ENCODE results near the gene DDO.

Gene DDO

DNA sequence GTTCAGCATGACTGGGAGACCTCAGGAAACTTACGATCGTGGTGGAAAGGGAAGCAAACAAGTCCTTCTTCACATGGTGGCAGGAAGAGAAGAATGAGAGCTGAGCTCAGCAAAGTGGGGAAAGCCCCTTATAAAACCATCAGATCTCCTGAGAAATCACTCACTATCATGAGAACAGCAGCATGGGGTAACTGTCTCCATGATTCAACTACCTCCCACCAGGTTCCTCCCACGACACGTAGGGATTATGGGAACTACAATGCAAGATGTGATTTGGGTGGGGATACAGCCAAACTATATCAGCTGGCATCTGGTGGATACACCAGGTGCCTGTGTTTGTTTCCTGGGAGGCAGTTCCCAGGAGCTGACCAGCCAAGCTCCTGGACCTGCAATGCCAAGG, 4.9 kb downstream of the DDO start:
- no peak for DNase-seq (ENCODE audit: extremely low read depth, low read depth)
- no peak overlapping the region for H3K4me3 ChIP-seq (replicated peaks; ENCODE audit: low read depth, low read length)
- TF ChIP-seq, protein P1, sequence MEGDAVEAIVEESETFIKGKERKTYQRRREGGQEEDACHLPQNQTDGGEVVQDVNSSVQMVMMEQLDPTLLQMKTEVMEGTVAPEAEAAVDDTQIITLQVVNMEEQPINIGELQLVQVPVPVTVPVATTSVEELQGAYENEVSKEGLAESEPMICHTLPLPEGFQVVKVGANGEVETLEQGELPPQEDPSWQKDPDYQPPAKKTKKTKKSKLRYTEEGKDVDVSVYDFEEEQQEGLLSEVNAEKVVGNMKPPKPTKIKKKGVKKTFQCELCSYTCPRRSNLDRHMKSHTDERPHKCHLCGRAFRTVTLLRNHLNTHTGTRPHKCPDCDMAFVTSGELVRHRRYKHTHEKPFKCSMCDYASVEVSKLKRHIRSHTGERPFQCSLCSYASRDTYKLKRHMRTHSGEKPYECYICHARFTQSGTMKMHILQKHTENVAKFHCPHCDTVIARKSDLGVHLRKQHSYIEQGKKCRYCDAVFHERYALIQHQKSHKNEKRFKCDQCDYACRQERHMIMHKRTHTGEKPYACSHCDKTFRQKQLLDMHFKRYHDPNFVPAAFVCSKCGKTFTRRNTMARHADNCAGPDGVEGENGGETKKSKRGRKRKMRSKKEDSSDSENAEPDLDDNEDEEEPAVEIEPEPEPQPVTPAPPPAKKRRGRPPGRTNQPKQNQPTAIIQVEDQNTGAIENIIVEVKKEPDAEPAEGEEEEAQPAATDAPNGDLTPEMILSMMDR (IDR thresholded peaks at IDR 0.05; ENCODE audit: low read depth, low read length, missing control alignments) = no peak

- TF ChIP-seq, protein P1 (IDR thresholded peaks at IDR 0.05; ENCODE audit: low read depth, low read length, missing control alignments) = no peak
- DNase-seq (ENCODE audit: extremely low read depth, low read depth) = no peak
- H3K4me3 ChIP-seq (replicated peaks; ENCODE audit: low read depth, low read length) = no peak overlapping the region
Measured at GRCh38 chr6:110409794-110410193, 5.6 kb downstream of the DDO start.

DNA sequence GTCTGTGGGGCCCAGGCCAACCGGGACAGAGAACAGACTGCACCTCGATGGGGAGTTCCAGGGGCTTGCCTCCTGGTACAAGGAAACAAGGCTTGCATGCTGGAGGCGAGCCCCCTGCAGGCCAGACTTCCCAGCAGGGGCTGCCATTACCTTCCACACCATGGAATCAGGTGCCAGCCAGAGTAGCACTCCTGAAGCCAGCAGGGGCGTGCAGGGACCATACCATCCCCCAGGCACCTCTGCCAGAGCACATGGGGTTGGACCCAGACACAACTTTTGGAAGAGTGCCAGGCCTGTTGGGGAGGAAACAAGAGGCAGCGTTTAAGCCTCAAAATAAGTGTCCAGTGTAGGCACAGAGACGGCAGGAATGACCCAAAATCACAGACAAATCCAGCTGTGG, 6.5 kb downstream of the DDO start:
- DNase-seq (ENCODE audit: extremely low read depth, low read depth) = no peak
- no peak overlapping the region for H3K4me3 ChIP-seq (replicated peaks; ENCODE audit: low read depth, low read length)
- TF ChIP-seq, protein P1 (IDR thresholded peaks at IDR 0.05; ENCODE audit: low read depth, low read length, missing control alignments) = no peak

- TF ChIP-seq, protein P1 (IDR thresholded peaks at IDR 0.05; ENCODE audit: low read depth, low read length, missing control alignments) = no peak
- no peak for DNase-seq (ENCODE audit: extremely low read depth, low read depth)
- no peak overlapping the region for H3K4me3 ChIP-seq (replicated peaks; ENCODE audit: low read depth, low read length)
Measured at GRCh38 chr6:110404607-110405006, 10.8 kb downstream of the DDO start.

GRCh38 chr6:110401585-110402176, 13.7 kb downstream of the DDO start:
- TF ChIP-seq, protein P1 (IDR thresholded peaks at IDR 0.05; ENCODE audit: low read depth, low read length, missing control alignments) = no peak
- no peak for DNase-seq (ENCODE audit: extremely low read depth, low read depth)

GRCh38 chr6:110400208-110400607, 15.2 kb downstream of the DDO start:
- no peak for DNase-seq (ENCODE audit: extremely low read depth, low read depth)
- TF ChIP-seq, protein P1 (IDR thresholded peaks at IDR 0.05; ENCODE audit: low read depth, low read length, missing control alignments) = no peak
- no peak overlapping the region for H3K4me3 ChIP-seq (replicated peaks; ENCODE audit: low read depth, low read length)

More at GRCh38 chr6:110401585-110402176, 13.7 kb downstream of the DDO start:
- no peak overlapping the region for H3K4me3 ChIP-seq (replicated peaks; ENCODE audit: low read depth, low read length)
